ENCODE data around the gene RUSF1.
"Not testable (repeated sequence)": the region's sequence is repeated elsewhere in the genome, so short reads cannot be mapped to it uniquely, and the experiment has no call there.

RUSF1 gene

GRCh38 chr16:31513884-31514283, 5.7 kb upstream of the RUSF1 start:
- no peak for DNase-seq

GRCh38 chr16:31513126-31513525, 4.9 kb upstream of the RUSF1 start:
- DNase-seq, result no peak

GRCh38 chr16:31508706-31509195, 560 bp upstream of the RUSF1 start:
- no peak for DNase-seq

GRCh38 chr16:31507617-31507928, 618 bp downstream of the RUSF1 start:
- no peak for DNase-seq

- DNase-seq, result no peak
Observed at GRCh38 chr16:31505483-31505882, 2.7 kb downstream of the RUSF1 start.

DNA sequence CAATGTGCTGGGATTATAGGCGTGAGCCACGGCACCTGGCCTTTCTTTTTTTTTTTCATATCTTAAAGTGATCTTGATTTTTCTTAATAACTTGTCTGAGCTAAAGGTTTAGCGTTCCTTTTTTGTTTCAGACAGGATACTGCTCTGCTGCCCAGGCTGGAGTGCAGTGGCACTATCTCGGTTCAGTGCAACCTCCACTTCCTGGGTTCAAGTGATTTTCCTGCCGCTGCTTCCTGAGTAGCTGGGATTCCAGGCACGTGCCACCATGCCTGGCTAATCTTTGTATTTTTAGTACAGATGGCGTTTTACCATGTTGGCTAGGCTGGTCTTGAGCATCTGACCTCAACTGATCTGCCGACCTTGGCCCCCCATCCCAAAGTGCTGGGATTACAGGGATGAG, 4.0 kb downstream of the RUSF1 start:
- DNase-seq, result no peak

DNA sequence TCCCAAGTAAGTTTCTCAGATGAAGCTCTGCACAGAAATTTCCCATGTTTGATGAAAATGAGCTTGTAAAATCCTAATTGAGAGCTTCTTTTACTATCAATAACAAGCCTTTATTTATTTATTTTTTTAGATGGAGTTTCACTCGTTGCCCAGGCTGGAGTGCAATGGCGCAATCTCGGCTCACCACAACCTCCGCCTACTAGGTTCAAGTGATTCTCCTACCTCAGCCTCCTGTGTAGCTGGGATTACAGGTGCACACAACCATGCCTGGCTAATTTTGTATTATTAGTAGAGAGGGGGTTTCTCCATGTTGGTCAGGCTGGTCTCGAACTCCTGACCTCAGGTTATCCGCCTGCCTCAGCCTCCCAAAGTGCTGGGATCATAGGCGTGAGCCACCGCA, 4.6 kb downstream of the RUSF1 start:
- not testable (repeated sequence) for DNase-seq

GRCh38 chr16:31502981-31503380, 5.2 kb downstream of the RUSF1 start:
- DNase-seq, result no peak

DNA sequence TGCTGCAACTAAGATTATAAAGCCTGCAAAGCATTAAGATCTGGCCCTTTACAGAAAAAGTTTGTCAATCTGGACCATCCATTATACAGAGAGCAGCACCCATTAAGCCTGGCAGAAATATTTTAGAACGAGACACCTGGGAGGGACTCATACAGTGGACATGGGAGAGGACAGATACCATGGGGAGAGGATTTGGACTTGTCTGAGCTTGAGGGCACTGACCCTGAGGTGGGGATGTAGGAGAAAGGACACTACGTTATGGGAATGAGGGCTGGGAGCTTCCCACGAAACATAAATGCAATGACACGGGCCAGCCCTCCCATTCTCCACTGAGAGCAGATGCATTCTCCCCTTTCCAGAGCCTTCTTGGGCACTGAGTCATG, 6.2 kb downstream of the RUSF1 start:
- no peak for DNase-seq

- no peak for DNase-seq
Observed at GRCh38 chr16:31501226-31501965, 6.8 kb downstream of the RUSF1 start.

- DNase-seq, result no peak
Observed at GRCh38 chr16:31499928-31500327, 8.3 kb downstream of the RUSF1 start.

DNA sequence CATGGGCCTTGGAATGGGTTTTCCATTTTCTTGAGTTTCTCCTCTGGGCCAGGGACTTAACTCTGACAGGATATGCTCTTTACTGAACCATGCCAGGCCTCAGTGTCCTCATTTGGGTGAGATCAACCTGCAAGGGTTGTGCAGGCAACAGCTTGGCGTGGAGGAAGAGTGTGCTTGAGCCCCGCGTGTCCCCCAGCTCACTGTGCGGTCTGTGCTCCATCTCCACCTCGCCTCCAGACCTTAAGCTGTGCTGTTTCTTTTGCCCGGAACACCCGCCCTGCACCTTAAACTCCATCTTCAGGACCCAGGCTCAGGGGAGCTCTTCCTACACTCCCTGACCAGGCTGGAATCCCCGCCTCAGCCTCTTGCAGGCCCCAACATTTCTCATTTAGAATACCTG, 9.7 kb downstream of the RUSF1 start:
- no peak for DNase-seq

DNA sequence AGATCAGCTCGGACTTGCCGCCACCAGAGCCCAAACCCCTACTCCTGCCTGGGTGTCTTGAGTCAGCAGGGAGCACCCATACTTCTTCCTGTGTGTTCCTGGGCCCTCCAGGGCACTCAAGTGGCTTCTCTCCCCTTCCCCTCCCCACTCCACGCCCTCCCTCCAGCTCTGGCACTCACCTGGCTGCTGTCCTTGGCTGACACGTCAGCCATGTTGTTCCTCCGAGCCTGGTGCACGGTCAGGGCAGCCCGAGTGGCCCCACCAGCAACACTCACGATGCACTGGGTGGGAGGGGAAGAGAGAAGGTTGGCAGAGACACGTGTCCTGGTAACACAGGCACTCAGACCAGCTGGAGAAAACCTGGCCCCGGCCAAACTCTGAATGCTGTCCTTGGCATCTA, 11.5 kb downstream of the RUSF1 start:
- DNase-seq, result no peak

DNA sequence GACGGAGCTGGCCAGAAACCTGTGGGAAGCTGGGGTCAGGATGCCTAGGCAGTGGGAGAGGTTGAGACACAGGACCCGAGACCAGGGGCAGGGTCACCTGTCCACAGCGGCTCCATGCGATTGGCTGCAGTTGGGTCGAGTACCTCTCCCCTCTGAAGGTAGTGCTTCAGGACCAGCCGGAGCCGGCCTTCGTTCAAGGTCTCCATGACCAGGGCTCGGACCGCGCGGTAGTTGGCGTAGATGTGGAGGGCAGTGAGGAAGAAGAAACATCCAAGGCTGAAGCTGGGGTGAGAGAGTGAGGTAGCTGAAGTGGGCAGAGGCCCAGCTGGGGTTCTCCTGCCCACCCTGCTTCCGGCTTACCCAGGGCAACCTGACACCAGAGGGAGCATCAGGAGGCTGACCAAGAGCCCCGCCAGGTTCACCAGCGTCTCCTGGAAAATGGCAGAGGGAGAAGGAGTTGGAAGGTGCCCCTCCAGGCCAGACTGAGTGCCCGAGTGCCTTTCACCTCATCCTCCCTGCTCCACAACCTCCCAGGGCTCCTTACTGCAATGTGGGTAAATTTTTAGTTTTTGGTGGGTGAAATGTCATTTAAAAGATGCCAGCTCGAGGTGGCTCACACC, 14.6 kb downstream of the RUSF1 start:
- DNase-seq, result no peak

- DNase-seq, result no peak
Observed at GRCh38 chr16:31491778-31492418, 16.3 kb downstream of the RUSF1 start.

DNA sequence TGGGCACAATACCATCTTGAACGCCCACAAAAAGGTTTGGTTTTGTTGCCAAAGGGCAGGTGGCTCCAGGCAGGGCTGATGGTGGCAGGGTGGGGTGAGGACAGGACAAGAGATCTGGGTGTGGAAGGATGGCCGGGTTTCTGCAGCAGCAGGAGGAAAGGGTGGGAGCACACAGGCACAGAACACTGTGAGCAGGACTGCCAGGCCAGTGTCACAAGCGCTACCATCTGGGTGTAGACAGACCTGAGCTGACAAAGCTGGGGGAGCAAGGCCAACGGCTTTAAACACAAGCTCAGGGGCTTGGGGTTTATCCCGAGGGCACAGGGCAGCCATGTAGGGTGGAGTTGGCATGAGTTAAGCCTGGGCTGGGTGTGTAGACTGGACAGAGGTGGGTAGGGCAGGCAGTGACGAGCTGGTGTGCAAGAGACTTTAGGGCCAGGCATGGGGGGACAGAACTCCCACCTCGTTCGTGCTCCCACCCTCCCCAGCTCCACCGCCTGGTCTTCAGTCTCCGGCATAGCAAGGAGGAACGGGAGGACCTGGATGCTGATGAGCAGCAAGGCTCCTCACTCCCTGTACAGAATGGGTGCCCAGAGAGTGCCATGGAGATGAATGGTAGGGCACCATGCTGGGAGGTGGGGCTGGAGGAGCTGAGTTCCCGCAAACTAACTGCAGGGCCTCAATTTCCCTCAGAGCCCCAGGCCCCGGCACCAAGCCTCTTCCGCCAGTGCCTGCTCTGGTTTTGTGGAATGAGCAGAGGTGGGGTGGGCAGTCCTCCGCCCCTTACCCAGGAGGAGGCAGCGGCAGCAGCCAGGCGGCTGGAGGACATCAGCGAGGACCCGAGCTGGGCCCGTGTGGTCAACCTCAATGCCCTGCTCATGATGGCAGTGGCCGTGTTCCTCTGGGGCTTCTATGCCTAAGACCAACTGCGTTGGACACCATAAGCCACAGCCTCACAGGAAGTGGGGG, 18.3 kb downstream of the RUSF1 start:
- no peak for DNase-seq

DNA sequence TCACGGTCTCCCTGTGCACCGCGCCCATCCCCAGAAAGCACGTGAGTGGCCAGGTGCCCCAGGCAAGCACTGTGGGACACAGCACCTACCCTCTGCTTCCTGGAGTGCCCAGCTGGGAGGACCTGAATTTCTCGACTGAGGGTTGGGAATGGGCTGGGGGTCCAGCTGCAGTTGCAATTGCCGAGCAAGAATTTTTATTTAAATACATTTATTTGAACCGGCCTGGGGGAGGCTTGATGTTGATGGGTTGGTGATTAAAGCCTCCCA, 19.0 kb downstream of the RUSF1 start:
- DNase-seq, result no peak

DNA sequence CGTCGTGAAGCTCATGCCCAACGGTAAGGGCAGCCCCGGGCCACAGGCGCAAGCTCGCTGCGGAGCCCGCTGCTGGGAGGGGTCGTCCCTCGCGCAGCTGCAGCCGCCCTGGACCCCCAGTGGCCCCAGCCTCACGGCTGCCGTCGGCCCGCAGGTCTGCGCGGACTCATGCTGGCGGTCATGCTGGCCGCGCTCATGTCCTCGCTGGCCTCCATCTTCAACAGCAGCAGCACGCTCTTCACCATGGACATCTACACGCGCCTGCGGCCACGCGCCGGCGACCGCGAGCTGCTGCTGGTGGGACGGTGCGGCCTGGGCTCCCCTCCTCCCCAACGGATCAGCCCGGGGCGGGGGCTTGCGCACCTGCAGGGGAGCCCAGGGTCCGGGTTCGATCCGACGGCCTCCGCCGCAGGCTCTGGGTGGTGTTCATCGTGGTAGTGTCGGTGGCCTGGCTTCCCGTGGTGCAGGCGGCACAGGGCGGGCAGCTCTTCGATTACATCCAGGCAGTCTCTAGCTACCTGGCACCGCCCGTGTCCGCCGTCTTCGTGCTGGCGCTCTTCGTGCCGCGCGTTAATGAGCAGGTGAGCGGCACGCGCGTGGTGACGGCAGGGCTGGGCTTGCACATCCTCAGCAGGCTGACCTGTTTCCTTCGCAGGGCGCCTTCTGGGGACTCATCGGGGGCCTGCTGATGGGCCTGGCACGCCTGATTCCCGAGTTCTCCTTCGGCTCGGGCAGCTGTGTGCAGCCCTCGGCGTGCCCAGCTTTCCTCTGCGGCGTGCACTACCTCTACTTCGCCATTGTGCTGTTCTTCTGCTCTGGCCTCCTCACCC, 19.5 kb downstream of the RUSF1 start:
- no peak for DNase-seq

DNA sequence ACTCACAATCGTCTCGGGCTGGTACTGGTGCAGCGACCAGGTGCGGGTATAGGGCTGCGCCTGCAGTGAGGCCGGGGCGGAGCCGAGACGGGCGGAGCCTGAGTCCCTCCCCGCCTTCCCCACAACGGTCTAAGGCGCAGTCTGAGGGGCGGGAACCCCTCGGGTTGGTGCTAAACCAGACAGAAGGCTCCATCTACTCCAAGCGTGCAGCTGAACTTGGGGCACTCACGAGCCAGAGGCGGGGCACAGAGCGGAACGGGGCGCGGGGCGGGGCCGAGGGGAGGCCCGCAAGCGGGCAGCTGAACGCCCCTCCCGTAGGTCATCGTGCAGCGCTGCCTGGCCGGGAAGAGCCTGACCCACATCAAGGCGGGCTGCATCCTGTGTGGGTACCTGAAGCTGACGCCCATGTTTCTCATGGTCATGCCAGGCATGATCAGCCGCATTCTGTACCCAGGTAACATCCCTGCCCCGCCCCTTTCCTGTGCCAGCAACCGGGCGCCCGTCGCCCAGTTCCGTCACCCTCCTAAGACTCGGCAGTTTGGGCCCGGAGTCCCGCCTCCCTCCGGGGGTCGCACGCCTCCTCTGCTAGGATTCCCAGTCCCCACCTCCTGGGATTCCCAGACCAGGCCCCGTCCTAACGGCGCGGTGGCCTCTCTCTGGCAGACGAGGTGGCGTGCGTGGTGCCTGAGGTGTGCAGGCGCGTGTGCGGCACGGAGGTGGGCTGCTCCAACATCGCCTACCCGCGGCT, 20.3 kb downstream of the RUSF1 start:
- peak; percentile 72 for DNase-seq

DNA sequence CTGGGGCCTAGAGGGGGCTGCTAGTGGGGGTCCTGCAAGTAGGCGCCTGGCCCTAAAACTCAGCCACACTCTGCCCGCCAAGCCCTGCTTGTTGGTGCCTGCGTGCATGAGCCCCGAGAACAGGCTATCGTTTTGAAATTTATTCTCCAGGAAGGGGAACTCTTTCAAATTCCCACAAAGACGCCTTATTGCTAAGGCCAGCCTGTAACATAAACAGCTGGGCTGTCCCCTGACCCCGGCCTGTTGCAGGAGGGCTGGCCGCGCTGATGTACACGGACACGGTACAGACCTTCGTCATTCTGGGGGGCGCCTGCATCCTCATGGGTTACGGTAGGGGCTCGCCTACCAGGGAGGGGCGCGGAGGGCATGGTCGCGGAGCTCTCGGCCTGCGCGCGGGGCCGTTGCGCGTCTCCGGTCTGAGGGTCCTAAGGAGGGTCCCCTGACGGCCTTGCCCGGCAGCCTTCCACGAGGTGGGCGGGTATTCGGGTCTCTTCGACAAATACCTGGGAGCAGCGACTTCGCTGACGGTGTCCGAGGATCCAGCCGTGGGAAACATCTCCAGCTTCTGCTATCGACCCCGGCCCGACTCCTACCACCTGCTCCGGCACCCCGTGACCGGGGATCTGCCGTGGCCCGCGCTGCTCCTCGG, 21.0 kb downstream of the RUSF1 start:
- no peak for DNase-seq

- no peak for DNase-seq
Observed at GRCh38 chr16:31486045-31486444, 22.1 kb downstream of the RUSF1 start.

All from activated naive CD4-positive, alpha-beta T cell treated with anti-CD3 and anti-CD28 coated beads, Interleukin-2, amount 50 U/mL, for 16 hours (primary cell).